Karpas-422 (cell line): ENCODE results near the gene KIRREL1. TPM values are rescaled to one million over a fixed set of nuclear protein-coding genes. Genes with fewer than 3 reads are reported as not detected.

Source experiments
- DNase-seq: peaks from one replicate; pipeline ENCODE4 v3.0.0-alpha.2; 2015
- H2AFZ ChIP-seq: fragments of 200-600 bp; sonication (generic); 2 replicates; pipeline ENCODE4 v1.6.1; 2014; ENCODE audit warnings: antibody characterized with exemption, low read length, mixed read lengths
- H3K27ac ChIP-seq: fragments of 200-600 bp; sonication (generic); 2 replicates; pipeline ENCODE4 v1.5.1; 2014; ENCODE audit warnings: mild to moderate bottlenecking, low read length, moderate library complexity
- H3K27me3 ChIP-seq: fragments of 200-600 bp; sonication (generic); 2 replicates; pipeline ENCODE4 v1.6.1; 2014; ENCODE audit warnings: low read length, mixed read lengths
- H3K36me3 ChIP-seq: fragments of 200-600 bp; sonication (generic); 2 replicates; pipeline ENCODE4 v1.6.1; 2014; ENCODE audit warnings: low read length, mixed read lengths; ENCODE audit not compliant: insufficient read depth
- H3K4me1 ChIP-seq: fragments of 200-600 bp; sonication (generic); 2 replicates; pipeline ENCODE4 v1.6.1; 2014; ENCODE audit warnings: mild to moderate bottlenecking, low read length, mixed read lengths
- H3K4me2 ChIP-seq: fragments of 200-600 bp; sonication (generic); 2 replicates; pipeline ENCODE4 v1.6.1; 2014; ENCODE audit warnings: low read length, low read depth, mild to moderate bottlenecking; ENCODE audit not compliant: poor library complexity, severe bottlenecking
- H3K4me3 ChIP-seq: fragments of 200-600 bp; sonication (generic); 2 replicates; pipeline ENCODE4 v1.5.1; 2014; ENCODE audit warnings: mild to moderate bottlenecking, antibody characterized with exemption, low read length, mixed read lengths
- H3K79me2 ChIP-seq: fragments of 200-600 bp; sonication (generic); 2 replicates; pipeline ENCODE4 v1.6.1; 2014; ENCODE audit warnings: mild to moderate bottlenecking, low read length, mixed read lengths
- H3K9ac ChIP-seq: fragments of 200-600 bp; sonication (generic); 2 replicates; pipeline ENCODE4 v1.6.0; 2014; ENCODE audit warnings: low read length
- H3K9me2 ChIP-seq: fragments of 200-600 bp; sonication (generic), shearing (Covaris generic); replicated peaks from 2 replicates; pipeline ENCODE4 v1.6.0; 2014; ENCODE audit warnings: mild to moderate bottlenecking, low read length, moderate library complexity; ENCODE audit not compliant: insufficient read depth
- H3K9me3 ChIP-seq: fragments of 300-700, 200-600 bp; sonication (generic); 2 replicates; pipeline ENCODE4 v1.6.1; 2014; ENCODE audit warnings: low read length, mixed read lengths
- H4K20me1 ChIP-seq: fragments of 200-600 bp; sonication (generic); 2 replicates; pipeline ENCODE4 v1.6.1; 2014; ENCODE audit warnings: mild to moderate bottlenecking, antibody characterized with exemption, low read length, low read depth; ENCODE audit not compliant: insufficient read depth
- total RNA-seq: library from RNA; depleted of rRNA; stranded (reverse); fragments of >200 nt; shearing (Covaris generic); gene quantifications from 2 replicates; pipeline ENCODE4 v1.2.3, GENCODE V29; 2014; ENCODE audit warnings: low replicate concordance; rRNA removed

Gene KIRREL1
- total RNA-seq = not detected in 2 replicates

- H3K4me1 ChIP-seq = no peaks in the 10 kb centered on the region
- H3K9ac ChIP-seq = no peak within 1 kb of the TSS
- H3K79me2 ChIP-seq = no peaks in the 10 kb centered on the region
- no peak for DNase-seq
- H3K9me3 ChIP-seq = no peaks in the 10 kb centered on the region
- no peak within 1 kb of the TSS for H3K4me3 ChIP-seq
- no peaks in the 10 kb centered on the region for H3K27me3 ChIP-seq
- H3K36me3 ChIP-seq = no peaks in the 10 kb centered on the region
- no peak within 1 kb of the TSS for H3K27ac ChIP-seq
- H3K4me2 ChIP-seq = no peak within 1 kb of the TSS
- no peak within 1 kb of the TSS for H2AFZ ChIP-seq
- no peaks in the 10 kb centered on the region for H3K9me2 ChIP-seq
- no peaks in the 10 kb centered on the region for H4K20me1 ChIP-seq
Measured at GRCh38 chr1:157993147-157993917, at the start of gene KIRREL1. TSS of gene KIRREL1 (plus strand) at chr1:157993645. CDS start at chr1:157993677, 32 bp downstream.

- Histone ChIP-seq H3K79me2 (no peaks in the 10 kb centered on the region), H3K9me3 (no peaks in the 10 kb centered on the region), H3K4me3 (no peak overlapping the region), H4K20me1 (no peaks in the 10 kb centered on the region), H3K27ac (no peak overlapping the region), H2AFZ (no peak overlapping the region), H3K36me3 (no peaks in the 10 kb centered on the region), H3K4me2 (no peak overlapping the region), H3K9me2 (no peaks in the 10 kb centered on the region), H3K27me3 (no peaks in the 10 kb centered on the region), H3K9ac (no peak overlapping the region), H3K4me1 (peaks cover 15% of the 10 kb centered on the region)
- no peak for DNase-seq
Measured at GRCh38 chr1:157944663-157945280, 48.7 kb upstream of the KIRREL1 start.

- no peak overlapping the region for H2AFZ ChIP-seq
- H4K20me1 ChIP-seq = no peaks in the 10 kb centered on the region
- H3K79me2 ChIP-seq = no peaks in the 10 kb centered on the region
- DNase-seq = peak; percentile 88
- H3K9ac ChIP-seq = no peak overlapping the region
- no peaks in the 10 kb centered on the region for H3K27me3 ChIP-seq
- H3K4me1 ChIP-seq = peaks cover 15% of the 10 kb centered on the region
- H3K9me3 ChIP-seq = no peaks in the 10 kb centered on the region
- H3K36me3 ChIP-seq = no peaks in the 10 kb centered on the region
- no peaks in the 10 kb centered on the region for H3K9me2 ChIP-seq
- no peak overlapping the region for H3K4me2 ChIP-seq
- no peak overlapping the region for H3K4me3 ChIP-seq
- no peak overlapping the region for H3K27ac ChIP-seq
Measured at GRCh38 chr1:157948312-157949073, 45.0 kb upstream of the KIRREL1 start.

GRCh38 chr1:157949074-157949354, 44.4 kb upstream of the KIRREL1 start:
- no peak overlapping the region for H3K27ac ChIP-seq
- DNase-seq = no peak

GRCh38 chr1:157951230-157951629, 42.2 kb upstream of the KIRREL1 start:
- no peak overlapping the region for H3K27ac ChIP-seq
- no peaks in the 10 kb centered on the region for H3K9me2 ChIP-seq
- no peaks in the 10 kb centered on the region for H3K79me2 ChIP-seq
- H3K4me2 ChIP-seq = no peak overlapping the region
- H3K9ac ChIP-seq = no peak overlapping the region
- H4K20me1 ChIP-seq = no peaks in the 10 kb centered on the region
- H3K36me3 ChIP-seq = no peaks in the 10 kb centered on the region
- H2AFZ ChIP-seq = no peak overlapping the region
- H3K9me3 ChIP-seq = no peaks in the 10 kb centered on the region
- no peak for DNase-seq
- peaks cover 4% of the 10 kb centered on the region; the same call in 1 of the 2 replicates for H3K4me1 ChIP-seq
- H3K4me3 ChIP-seq = no peak overlapping the region
- no peaks in the 10 kb centered on the region for H3K27me3 ChIP-seq

More at GRCh38 chr1:157949074-157949354, 44.4 kb upstream of the KIRREL1 start:
- H3K9me2 ChIP-seq = no peaks in the 10 kb centered on the region
- H2AFZ ChIP-seq = no peak overlapping the region
- H3K79me2 ChIP-seq = no peaks in the 10 kb centered on the region
- H3K36me3 ChIP-seq = no peaks in the 10 kb centered on the region
- peaks cover 15% of the 10 kb centered on the region for H3K4me1 ChIP-seq
- H3K4me3 ChIP-seq = no peak overlapping the region
- no peak overlapping the region for H3K4me2 ChIP-seq
- no peaks in the 10 kb centered on the region for H4K20me1 ChIP-seq
- H3K9me3 ChIP-seq = no peaks in the 10 kb centered on the region
- no peak overlapping the region for H3K9ac ChIP-seq
- H3K27me3 ChIP-seq = no peaks in the 10 kb centered on the region

GRCh38 chr1:157952601-157953000, 40.8 kb upstream of the KIRREL1 start:
- Histone ChIP-seq H3K4me3 (no peak overlapping the region), H3K4me2 (no peak overlapping the region), H3K9me3 (no peaks in the 10 kb centered on the region), H3K27ac (no peak overlapping the region), H3K36me3 (no peaks in the 10 kb centered on the region), H2AFZ (no peak overlapping the region), H3K4me1 (peaks cover 4% of the 10 kb centered on the region; the same call in 1 of the 2 replicates), H3K9me2 (no peaks in the 10 kb centered on the region), H3K27me3 (no peaks in the 10 kb centered on the region), H3K9ac (no peak overlapping the region), H4K20me1 (no peaks in the 10 kb centered on the region), H3K79me2 (no peaks in the 10 kb centered on the region)
- DNase-seq = no peak

- Histone ChIP-seq H3K4me2 (no peak overlapping the region), H3K36me3 (no peaks in the 10 kb centered on the region), H3K9me2 (no peaks in the 10 kb centered on the region), H3K4me3 (no peak overlapping the region), H3K27me3 (no peaks in the 10 kb centered on the region), H3K79me2 (no peaks in the 10 kb centered on the region), H3K27ac (no peak overlapping the region), H4K20me1 (no peaks in the 10 kb centered on the region), H2AFZ (no peak overlapping the region), H3K4me1 (no peaks in the 10 kb centered on the region), H3K9me3 (no peaks in the 10 kb centered on the region), H3K9ac (no peak overlapping the region)
- DNase-seq = no peak
Measured at GRCh38 chr1:157955221-157955620, 38.2 kb upstream of the KIRREL1 start.

GRCh38 chr1:157955857-157956256, 37.6 kb upstream of the KIRREL1 start:
- Histone ChIP-seq H3K9me3 (no peaks in the 10 kb centered on the region), H3K36me3 (no peaks in the 10 kb centered on the region), H3K4me1 (no peaks in the 10 kb centered on the region), H4K20me1 (no peaks in the 10 kb centered on the region), H3K9ac (no peak overlapping the region), H2AFZ (no peak overlapping the region), H3K4me3 (no peak overlapping the region), H3K27me3 (no peaks in the 10 kb centered on the region), H3K4me2 (no peak overlapping the region), H3K79me2 (no peaks in the 10 kb centered on the region), H3K27ac (no peak overlapping the region), H3K9me2 (no peaks in the 10 kb centered on the region)
- no peak for DNase-seq
